ENCODE data around the gene ZNF408.

DNA sequence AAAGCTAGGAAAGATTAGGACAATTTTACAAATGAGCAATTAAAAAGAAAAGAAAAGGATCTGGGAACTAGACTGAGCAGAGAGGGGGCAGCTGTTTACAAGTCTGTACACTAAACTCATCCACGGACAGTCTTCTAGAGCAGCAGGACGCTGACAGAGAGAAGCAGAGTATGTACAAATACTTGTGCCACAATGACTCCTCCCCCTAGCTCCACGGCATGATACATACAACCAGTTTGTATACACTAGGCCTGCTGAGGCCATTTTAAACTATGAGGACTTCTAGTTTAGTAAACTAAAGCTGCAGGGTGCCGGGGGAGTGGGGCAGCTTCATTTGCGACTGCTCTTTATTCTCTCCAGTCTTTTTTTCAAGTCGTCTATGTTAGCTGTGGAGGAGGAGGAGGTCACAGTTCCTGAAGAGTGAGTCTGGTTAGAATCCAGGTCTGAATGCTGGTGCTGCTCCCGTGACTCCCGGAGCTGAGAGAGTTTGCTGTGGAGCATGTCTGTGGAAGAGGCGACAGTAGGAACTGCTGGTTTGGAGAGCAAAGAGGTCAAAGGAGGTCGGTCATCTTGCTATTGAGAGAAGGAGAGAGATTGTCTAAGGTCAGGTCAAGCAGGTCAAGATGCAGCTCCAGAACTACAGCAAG, 43.0 kb downstream of the ZNF408 start:
- TF ChIP-seq, protein P1, sequence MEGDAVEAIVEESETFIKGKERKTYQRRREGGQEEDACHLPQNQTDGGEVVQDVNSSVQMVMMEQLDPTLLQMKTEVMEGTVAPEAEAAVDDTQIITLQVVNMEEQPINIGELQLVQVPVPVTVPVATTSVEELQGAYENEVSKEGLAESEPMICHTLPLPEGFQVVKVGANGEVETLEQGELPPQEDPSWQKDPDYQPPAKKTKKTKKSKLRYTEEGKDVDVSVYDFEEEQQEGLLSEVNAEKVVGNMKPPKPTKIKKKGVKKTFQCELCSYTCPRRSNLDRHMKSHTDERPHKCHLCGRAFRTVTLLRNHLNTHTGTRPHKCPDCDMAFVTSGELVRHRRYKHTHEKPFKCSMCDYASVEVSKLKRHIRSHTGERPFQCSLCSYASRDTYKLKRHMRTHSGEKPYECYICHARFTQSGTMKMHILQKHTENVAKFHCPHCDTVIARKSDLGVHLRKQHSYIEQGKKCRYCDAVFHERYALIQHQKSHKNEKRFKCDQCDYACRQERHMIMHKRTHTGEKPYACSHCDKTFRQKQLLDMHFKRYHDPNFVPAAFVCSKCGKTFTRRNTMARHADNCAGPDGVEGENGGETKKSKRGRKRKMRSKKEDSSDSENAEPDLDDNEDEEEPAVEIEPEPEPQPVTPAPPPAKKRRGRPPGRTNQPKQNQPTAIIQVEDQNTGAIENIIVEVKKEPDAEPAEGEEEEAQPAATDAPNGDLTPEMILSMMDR (conservative IDR thresholded peaks at IDR 0.05; ENCODE audit: low read length): no peak
- TF ChIP-seq EZH2phosphoT487 (IDR thresholded peaks at IDR 0.05; ENCODE audit: borderline replicate concordance): no peak
